ENCODE measurements around the gene HSP90AA1.

- TF ChIP-seq CTCF (conservative IDR thresholded peaks at IDR 0.05 in 1 of 2, IDR thresholded peaks at IDR 0.05 in 1 of 2; ENCODE audit: low read depth in 1 of 2, low read length in 2 of 2) (no peak), EZH2 (IDR thresholded peaks at IDR 0.05; ENCODE audit: low read length, missing control alignments) (no peak)
Measured at GRCh38 chr14:102055181-102055901, 31.5 kb downstream of the HSP90AA1 start.
